ENCODE results near the gene TXNRD2.

Gene TXNRD2

DNA sequence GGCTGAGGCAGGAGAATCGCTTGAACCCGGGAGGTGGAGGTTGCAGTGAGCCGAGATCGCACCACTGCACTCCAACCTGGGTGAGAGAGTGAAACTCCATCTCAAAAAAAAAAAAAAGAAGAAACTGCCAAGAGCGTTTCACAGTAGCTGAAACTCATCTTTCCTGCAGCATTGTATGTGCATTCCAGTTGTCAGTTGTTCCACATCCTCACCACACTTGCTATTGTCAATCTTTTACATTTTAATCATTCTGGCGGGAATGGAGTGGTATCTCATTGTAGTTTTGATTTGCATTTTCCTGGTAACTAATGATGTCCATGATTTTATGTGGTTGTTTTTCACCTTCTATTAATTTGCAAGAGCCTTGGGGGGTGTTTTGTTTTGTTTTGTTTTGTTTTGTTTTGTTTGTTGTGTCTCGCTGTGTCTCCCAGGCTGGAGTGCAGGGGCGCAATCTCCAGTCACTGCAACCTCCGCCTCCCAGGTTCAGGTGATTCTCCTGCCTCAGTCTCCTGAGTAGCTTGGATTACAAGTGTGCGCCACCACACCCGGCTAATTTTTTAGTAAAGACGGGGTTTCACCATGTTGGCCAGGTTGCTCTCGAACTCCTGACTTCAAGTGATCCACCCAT, 78.9 kb downstream of the TXNRD2 start:
- DNase-seq (ENCODE audit: low spot score), result no peak

DNA sequence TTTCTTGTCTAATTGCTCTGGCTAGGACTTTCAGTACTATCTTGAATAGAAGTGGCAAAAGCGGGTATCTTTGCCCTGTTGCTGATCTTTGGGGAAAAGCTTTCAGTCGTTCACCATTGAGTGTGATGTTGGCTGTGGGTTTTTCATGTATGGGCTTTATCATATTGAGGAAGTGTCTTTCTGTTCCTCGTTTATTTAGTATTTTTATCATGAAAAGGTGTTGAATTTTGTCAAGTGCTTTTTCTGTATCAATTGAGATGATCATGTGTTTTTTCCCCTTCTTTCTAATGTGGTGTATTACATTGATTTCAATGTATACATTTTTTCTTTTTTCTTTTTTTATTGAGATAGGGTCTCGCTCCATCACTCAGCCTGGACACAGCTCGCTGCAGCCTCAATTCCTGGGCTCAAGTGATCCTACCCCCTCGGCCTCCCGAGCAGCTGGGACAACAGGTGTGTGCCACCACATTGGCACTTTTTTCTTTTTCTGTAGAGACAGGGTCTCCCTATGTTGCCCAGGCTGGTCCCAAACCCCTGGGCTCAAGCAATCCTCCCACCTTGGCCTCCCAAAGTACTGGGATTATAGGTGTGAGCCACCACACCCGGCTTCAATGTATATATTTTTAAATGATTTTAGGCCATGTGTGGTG, 81.6 kb downstream of the TXNRD2 start:
- no peak for DNase-seq (ENCODE audit: low spot score)

DNA sequence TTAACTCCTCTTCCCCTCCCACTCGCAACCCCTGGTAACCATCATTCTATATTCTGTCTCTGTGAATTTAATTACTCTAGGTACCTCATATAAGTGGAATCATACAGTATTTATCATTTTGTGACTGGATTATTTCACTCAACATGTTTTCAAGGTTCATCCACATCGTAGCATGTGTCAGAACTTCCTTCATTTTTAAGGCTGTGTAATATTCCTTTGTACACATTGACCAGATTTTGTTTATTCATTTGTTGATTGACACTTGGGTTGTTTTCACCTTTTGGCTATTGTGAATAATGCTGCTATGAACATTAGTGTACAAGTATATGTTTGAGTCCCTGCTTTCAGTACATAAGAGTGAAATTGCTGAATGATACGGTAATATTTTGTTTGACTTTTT, 84.2 kb downstream of the TXNRD2 start:
- DNase-seq (ENCODE audit: low spot score), result no peak

DNA sequence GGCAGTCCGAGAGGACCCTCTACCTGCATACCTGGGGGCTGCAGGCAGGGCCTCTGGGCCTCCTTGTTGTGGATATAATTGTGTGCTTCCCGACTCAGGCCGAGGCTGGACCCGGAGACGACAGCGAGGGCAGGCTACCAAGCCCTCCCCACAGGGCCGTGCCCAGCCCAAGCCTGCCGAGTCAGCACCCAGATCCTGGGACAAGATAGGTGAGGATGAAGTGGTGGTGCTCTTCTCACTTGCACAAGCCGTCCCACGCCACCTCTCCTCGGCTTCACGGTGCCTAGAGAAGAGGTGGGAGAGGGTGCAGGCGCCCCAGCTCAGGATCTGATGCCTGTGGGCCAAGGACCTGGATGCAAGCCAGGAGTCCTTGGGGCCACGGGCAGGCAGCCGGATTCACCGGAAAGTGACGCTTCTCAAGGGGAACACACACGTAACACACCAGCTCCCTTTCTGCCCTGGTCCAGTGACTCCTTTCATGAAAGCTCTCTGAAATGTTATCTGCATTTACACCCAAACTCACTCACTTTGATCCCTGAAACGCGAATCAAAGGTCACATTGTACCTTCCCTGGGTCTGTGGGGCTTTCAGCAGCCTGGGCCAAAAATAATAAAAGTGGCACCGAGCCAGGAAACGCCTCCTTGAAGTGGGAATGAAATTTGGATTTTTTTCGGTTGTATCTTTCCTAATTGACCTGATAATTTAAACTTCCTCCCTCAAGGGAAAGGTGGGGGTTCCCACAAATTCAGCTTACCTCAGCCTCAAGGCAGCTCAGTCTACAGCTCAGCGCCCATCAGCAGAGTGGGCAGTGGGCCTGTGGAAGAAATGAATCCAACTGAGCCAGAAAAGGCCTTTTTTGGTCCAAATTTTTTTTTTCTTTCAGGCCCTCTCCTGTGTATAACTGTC, 85.9 kb downstream of the TXNRD2 start:
- peak; percentile 74 for DNase-seq (ENCODE audit: low spot score)

DNA sequence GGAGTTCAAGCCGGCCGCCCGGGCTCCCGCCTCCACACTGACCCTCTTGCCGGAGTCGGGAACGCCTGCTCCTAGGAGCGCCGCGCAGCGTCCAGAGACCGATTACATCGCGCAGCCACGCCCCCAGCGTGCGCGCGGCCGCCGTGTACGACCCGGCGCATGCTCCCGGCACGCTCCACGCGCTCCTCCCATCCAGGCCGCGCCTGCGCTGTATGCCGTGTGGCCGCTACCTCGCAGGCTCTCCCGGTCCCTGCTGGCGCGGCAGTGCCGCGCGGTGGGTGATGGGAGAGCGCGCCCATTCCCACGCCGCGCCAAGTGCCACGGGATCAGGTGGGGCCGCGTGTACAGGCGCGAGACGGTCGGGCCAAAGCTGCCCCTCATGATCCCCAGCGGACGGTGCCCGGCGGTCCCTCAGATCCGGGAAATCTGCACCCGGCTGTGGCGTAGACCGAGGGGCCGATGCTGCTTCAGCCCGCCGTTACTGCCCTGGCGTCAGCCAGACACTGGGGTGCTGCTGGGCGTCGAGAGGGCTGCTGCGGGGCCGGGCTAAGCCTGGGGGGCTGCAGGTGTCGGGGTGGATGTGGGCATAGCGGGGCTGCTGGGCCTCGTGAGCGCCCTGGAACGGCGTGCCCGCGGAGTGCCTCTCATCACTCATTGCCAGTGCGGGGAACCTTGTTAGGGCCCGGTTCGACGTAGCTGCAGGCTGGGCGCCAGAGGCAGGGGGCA, 86.7 kb downstream of the TXNRD2 start, which contains the start of the genes GNB1L and RTL10:
Gene GNB1L, minus strand, starts transcription at position 97 of the 726 bp plus-strand sequence. CDS start 33,519 bp downstream, outside the sequence.
Gene RTL10, minus strand, starts transcription at position 97 of the 726 bp plus-strand sequence. CDS start 2,613 bp downstream, outside the sequence.
- DNase-seq (ENCODE audit: low spot score), result peak; percentile 97

DNA sequence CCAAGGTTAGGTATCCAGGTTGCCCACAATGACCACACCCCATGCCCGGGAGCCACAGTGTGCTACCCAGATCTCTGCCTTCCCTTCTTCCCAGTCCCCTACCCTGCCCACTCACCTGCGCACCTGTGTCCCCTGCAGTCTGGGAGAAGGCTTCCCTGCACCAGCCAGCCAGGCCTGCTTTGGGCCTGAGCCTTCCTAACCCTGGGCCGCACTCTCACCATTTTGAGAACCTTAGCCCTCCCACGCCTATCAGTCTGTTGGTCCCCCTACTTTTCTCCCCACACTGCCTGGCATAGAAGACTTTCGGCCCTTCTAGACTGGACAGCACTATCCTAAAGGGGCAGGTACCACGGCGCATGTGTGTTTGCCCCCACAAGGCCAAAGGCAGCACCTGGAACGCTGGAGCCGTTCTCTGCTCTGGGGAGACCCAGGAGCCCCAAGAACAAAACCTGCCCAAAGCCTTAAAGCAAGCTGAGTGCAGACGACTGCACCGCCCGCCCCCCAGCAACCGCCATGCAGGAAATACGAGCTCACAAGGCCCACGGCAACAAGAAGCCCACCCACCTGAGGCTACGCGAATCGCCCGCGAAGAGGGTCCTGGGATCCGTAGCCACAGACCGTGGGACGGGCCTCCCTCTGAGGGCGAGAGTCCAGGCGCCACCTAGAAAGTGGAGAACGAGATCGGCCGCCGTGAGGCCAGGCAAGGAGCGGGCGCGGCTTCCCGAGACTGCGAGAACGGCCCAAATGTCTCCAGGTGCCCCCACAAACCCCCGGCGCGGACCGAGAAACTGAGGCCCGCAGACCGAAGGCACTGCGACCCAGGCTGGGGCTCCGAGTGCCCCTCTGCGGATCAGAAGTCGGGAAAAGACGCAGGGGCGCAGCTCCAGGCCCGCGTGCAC, 87.5 kb downstream of the TXNRD2 start:
- DNase-seq (ENCODE audit: low spot score), result no peak

DNA sequence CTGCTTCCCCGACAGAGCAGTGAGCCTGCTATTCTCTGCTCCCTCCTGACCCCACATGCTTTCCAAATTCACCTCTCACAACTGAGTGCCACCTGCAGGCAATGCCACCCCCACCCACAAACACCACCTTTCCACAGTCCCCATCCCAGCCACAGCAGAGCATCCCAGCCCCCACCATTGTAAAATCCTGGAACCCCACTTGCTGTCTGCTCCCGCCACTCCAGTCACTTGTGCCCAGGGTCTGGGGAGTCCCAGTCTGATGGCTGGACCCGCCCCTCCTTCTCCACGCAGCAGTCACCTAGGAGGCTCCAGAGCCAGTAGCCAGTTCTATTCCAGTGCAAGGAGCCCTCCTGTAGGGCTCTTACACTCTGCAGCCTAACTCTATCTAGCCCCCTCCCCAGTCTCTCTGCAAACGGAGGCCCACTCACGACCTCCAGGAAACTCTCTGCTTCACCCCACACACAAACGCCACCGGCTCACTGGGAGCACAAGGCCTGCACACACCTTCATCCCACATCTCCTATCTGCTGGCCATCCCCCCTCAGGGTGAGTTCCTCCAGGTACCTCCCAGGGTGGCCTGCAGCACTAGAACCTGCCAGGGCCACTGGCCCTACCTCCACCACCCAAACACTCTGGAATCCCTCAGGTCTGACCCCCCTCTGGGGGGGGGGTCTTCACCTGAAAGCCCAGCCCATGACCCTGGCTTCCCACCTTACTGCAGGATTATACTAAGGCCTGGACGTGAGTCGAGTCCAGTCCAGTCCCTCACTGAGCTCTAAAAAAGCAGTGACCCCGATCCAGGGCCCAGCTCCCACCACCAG, 88.3 kb downstream of the TXNRD2 start:
- DNase-seq (ENCODE audit: low spot score), result no peak

DNA sequence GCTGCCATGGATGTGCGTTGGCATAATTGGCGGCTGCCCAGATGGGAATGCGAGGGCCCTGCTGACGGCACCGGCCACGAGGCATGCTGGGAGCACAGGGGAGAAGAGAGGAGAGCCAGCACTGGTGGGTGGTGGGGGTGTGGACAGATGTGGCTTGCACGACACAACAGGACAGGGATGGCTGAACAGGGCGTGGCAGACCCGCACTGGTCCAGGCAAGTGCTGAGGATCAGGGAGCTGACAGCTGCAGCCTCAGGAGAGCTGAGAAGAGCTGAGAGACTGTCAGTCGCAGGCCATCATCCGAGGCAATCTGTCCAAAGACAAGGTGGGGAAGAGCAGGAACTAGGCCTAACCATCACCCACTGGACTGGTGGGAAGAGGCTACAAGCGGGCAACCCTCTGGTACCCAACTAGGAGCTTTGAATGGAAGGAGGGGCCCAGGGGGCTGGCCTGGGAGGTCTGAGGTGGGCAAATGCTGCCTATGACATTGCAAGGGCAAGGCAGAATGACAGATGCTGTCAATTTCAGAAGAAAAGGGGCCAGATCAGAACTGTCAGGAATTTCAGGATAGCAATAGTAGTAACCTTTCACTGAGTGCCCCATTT, 89.3 kb downstream of the TXNRD2 start:
- DNase-seq (ENCODE audit: low spot score), result no peak

DNA sequence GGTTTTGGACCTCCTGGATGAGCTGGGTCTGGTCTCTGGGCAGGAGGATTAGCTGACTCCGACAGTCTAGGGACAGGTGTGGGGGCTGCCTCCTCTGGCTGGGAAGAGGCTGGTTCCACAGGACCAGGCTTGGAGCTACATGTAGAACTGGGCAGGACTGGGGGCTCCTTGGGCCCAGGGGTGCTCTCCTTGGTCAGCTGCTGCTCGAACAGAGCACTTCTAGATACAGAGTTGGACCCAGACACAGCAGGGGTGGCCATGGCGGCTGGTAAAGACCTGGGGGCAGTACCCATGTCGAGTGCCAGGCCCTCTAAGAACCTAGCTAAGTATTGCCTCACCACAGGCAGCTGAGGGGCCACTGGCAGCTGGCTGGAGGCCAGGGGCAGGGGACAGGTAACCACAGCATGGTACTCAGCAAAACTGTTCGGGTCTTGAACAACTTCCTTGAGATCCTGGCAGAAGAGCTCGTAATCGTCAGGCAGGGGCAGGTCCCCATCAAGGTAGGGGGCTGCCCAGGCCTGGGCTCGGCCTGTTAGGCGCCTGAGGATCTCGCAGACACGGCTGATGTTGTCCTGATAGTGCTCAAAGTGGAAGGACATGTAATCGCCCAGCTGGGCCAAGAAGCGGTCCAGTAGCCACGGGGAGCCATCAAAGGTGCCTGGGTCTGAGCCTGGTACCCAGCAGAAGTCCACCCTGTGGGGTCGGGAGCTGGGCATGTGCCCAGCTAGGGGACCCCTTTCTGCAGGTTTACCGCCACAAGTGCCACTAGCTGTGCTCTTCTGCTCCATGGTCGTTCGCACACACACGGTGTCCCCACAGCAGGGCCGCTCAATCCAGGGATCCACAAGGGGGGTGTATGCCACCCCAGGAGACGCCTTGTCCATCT, 90.1 kb downstream of the TXNRD2 start:
- DNase-seq (ENCODE audit: low spot score), result no peak

DNA sequence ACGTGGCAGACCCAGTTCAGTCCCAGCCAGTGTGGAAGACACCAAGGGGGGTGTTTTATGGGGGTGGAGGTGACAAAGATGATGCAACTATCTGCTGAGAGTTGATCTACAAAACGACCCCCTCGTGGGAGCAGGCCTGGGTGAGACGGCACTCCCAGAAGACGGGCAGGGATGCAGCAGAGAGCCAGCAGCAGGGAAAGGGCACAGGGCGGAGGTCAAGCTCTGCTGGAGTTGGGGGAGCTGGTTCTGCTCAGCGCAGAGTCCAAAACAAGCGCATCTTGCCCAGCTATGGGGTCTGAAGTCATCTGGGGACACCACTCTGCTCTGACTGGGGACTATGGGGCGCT, 90.9 kb downstream of the TXNRD2 start:
- DNase-seq (ENCODE audit: low spot score), result no peak

DNA sequence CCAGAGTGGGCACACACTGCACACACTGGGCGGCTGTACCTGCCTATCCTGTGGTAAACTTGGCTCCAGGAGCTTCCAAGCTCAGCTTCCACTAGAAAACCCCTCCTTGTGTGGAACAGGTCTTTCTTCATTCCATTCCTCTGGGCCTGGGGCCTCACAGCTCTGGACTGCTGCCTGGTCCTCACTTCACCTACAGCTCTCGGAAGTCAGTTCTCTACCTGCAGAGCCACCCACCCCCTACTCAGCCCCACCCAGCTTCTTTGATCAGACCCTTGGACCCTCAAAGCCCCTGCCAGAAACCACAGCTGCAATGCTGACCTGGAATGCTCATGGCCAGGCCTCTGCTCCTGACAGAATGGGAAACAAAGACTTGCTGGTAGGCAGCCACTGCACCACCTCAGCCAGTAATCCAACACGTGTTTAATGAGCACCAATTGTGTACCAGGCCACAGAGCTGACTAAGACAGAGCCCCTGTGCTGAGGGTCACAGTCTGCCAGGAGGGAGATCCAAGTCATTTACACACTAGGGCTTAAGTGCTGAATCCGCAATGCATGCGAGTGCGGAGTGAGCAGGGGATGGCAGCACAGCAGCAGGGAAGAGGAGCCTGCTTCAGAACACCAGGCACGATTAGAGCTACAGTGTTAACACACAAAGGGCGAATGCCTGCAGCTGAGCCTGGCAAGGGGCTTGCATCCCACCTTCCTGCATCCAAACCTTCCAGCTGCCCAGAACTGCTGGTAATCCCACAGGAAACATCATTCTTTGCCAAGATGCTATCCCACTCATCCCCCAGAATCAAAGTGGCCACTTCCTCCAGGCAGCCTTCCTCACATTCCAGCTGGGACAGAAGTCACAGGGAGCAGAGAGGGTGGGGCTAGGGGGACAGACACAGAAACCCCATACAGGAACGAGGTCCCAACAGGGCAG, 91.5 kb downstream of the TXNRD2 start:
- no peak for DNase-seq (ENCODE audit: low spot score)

DNA sequence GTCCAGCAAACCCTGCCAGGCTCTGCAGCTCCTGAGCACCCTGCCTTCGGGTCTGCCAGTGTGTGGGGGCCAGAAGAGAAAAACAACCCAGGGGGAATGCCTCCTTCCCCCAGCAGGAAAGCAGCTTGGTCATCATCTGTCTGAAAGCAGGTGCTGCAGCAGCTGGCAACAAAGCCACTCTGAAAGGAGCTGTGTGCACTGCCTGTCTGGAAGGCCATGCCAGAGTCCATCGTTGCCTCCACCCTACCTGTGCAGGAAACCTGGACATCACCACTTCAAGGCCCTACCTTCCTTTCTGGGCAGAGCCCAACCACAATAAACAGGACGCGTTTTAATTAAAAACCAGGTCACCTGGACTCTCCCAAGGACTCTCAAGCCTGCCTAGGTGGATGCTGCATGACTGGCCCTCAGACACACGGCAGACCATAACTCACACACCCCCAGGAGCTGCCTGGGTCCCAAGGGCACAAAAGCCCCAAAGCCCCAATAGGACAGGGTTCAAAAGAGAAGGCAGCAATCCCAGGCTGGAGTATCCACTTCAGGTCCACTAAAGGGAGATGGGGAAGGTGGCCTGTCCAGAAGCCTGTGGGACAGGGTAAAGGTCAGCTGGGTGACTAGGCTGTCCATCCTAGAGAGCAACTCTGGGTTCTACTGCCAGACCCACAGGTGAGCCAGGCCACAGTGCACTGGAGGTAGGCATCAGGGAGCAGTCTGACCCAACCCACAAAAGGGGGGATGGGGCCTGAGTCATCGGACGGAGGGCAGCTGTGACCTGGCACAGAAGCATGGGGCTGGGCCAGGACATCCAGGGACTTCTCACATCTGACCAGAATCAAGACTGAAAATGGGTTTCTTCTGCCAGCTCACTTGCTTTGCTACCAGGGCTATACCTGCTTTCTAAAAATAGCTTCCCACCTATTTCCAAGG, 93.1 kb downstream of the TXNRD2 start:
- no peak for DNase-seq (ENCODE audit: low spot score)

DNA sequence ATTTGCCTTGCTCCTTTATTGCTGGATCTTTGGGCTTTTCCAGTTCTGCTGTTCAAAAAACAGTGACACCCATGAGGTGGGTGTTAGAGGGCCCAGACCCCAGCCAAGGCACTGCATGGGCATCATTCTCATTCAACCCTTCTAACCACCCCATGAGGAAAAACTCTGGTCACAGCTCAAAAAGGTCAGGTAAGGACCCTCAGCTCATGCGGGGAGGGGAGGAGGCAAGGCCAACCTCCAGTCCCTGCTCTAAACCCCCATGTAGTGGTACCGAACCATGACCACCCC, 94.3 kb downstream of the TXNRD2 start:
- no peak for DNase-seq (ENCODE audit: low spot score)

DNA sequence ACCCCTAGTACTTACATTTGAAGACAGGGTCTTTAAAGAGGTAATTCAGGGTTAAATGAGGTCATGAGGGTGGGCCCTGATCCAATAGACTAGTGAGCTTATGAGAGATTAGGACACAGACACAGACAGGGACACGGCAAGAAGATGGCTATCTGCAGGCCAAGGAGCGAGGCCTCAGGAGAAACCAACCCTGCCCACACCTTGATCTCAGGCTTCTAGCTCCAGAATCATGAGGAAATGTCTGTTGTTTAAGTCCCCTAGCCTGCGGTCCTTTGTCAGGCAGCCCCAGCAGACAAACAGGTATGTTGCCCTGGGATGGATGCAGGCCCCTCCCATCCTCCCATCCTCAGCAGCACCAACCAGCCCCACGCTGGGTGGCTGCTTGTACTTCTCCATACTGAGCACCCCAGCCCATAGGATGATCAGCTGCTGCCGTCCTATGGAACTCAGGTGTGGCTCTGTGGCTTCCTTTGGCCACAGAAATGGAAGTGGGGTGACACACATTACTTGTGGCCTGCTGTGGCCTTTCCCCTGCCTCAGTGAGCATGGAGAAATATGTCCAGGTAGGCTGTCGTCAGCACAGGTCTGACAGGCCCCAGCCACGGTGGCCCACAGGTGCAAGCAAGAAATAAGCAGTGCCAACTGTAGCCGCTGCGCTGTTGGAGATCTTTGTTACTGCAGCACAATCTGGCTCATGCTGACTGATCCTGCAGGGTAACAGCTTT, 94.8 kb downstream of the TXNRD2 start:
- no peak for DNase-seq (ENCODE audit: low spot score)

DNA sequence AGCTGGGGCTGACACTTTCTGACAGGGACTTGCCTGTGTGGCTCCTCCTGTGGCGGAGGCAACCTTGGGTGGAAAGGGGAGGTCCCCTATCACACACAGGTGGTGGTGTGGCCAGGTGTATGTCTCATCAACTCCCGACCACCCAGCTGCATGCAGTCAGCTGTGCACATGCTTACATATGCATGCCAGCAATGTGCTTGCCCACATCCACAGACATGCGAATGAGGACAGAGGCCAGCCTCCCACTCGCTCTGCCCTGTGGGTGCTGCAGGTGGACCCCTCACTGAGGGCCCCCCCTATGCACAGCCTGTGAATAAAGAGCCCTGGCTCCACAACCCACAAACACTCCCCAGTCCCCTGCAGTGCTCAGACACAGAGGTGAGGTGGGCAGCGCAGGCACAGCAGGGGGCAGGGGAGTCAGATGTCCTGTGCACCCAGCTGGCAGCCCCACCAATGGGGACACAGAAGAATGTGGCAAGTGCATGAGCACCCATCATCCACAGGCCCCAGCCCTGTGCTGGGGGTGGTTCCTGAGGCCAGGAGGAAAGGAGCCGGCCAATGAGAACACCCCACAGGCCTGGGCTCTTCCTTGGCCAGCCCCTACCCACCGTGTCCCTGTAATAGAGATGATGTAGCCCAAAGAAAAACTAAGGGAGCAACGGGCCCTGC, 96.4 kb downstream of the TXNRD2 start:
- DNase-seq (ENCODE audit: low spot score), result no peak

Measured in HuH-7 (cell line).